HEK293 (cell line): ENCODE data around the gene DEDD2.

Source experiments
- CTCF ChIA-PET: fragments of 350-600 bp; formaldehyde crosslinking; extraction: SDS; loops from one replicate; lab custom pipeline; 2021; ENCODE audit warnings: antibody characterized with exemption; lab: Yijun Ruan, JAX
- POLR2A ChIA-PET: fragments of 300-600 bp; formaldehyde crosslinking; extraction: SDS; loops from one replicate; lab custom pipeline; 2020; ENCODE audit warnings: antibody characterized with exemption, inconsistent platforms; lab: Yijun Ruan, JAX
- H3K27ac ChIP-seq: fragments of 200-500 bp; sonication (Bioruptor generic); 2 replicates; pipeline ENCODE4 v1.5.1; 2014; ENCODE audit warnings: low read depth, low read length, control low read depth, inconsistent platforms; ENCODE audit errors: extremely low read depth
- H3K36me3 ChIP-seq, 2 experiments: fragments of 200-500 bp in 1 of 2; sonication (Bioruptor generic) in 1 of 2; 1 replicate in 1 of 2; 2 replicates in 1 of 2; pipeline ENCODE4 v1.5.1; 2014 to 2017; ENCODE audit warnings: inconsistent platforms in 2 of 2, low read length in 2 of 2; ENCODE audit not compliant: control insufficient read depth in 2 of 2, insufficient read depth in 1 of 2
- H3K4me1 ChIP-seq: fragments of 200-500 bp; sonication (Bioruptor generic); 2 replicates; pipeline ENCODE4 v1.5.1; 2014; ENCODE audit warnings: mild to moderate bottlenecking, low read length, inconsistent platforms; ENCODE audit not compliant: control insufficient read depth, insufficient read depth
- H3K4me3 ChIP-seq: 2 replicates; pipeline ENCODE4 v1.5.1; 2011; ENCODE audit warnings: low read depth, mild to moderate bottlenecking, control low read depth, low read length, moderate library complexity
- H3K9me3 ChIP-seq: fragments of 200-500 bp; sonication (Bioruptor generic); 2 replicates; pipeline ENCODE4 v1.5.1; 2014; ENCODE audit warnings: low read depth, low read length, inconsistent platforms; ENCODE audit not compliant: control insufficient read depth, insufficient read depth
- KLF8 ChIP-seq: fragments of 450-650 bp; formaldehyde crosslinking; IDR thresholded peaks from 2 replicates; pipeline ENCODE4 v1.5.1; 2016; ENCODE audit warnings: missing biosample characterization, missing genetic modification characterization
- SP2 ChIP-seq: fragments of 450-650 bp; formaldehyde crosslinking; IDR thresholded peaks from 2 replicates; pipeline ENCODE4 v1.5.1; 2016; ENCODE audit warnings: missing biosample characterization, missing genetic modification characterization
- SP7 ChIP-seq: fragments of 450-650 bp; formaldehyde crosslinking; IDR thresholded peaks from 2 replicates; pipeline ENCODE4 v1.5.1; 2016; ENCODE audit warnings: missing biosample characterization, missing genetic modification characterization
- ZBTB17 ChIP-seq: fragments of 450-650 bp; formaldehyde crosslinking; IDR thresholded peaks from 2 replicates; pipeline ENCODE4 v1.5.1; 2016; ENCODE audit warnings: missing biosample characterization, missing genetic modification characterization
- ZNF10 ChIP-seq: fragments of 450-650 bp; formaldehyde crosslinking; IDR thresholded peaks from 2 replicates; pipeline ENCODE4 v1.5.1; 2017; ENCODE audit warnings: missing biosample characterization, missing genetic modification characterization
- ZNF132 ChIP-seq: fragments of 450-650 bp; formaldehyde crosslinking; IDR thresholded peaks from 2 replicates; pipeline ENCODE4 v1.5.1; 2017; ENCODE audit warnings: missing biosample characterization, missing genetic modification characterization, borderline replicate concordance
- ZNF155 ChIP-seq: fragments of 450-650 bp; formaldehyde crosslinking; IDR thresholded peaks from 2 replicates; pipeline ENCODE4 v1.5.1; 2016; ENCODE audit warnings: missing biosample characterization, missing genetic modification characterization
- ZNF175 ChIP-seq: fragments of 450-650 bp; formaldehyde crosslinking; IDR thresholded peaks from 2 replicates; pipeline ENCODE4 v1.5.1; 2016; ENCODE audit warnings: missing biosample characterization, missing genetic modification characterization
- ZNF223 ChIP-seq: fragments of 450-650 bp; formaldehyde crosslinking; IDR thresholded peaks from 2 replicates; pipeline ENCODE4 v1.5.1; 2016; ENCODE audit warnings: missing biosample characterization, missing genetic modification characterization
- ZNF239 ChIP-seq: fragments of 450-650 bp; formaldehyde crosslinking; IDR thresholded peaks from 2 replicates; pipeline ENCODE4 v1.5.1; 2016; ENCODE audit warnings: missing biosample characterization, missing genetic modification characterization
- ZNF391 ChIP-seq: fragments of 450-650 bp; formaldehyde crosslinking; IDR thresholded peaks from 2 replicates; pipeline ENCODE4 v1.5.1; 2016; ENCODE audit warnings: low read depth, missing biosample characterization, missing genetic modification characterization, borderline replicate concordance
- ZNF48 ChIP-seq: fragments of 450-650 bp; formaldehyde crosslinking; IDR thresholded peaks from 2 replicates; pipeline ENCODE4 v1.5.1; 2016; ENCODE audit warnings: missing biosample characterization, missing genetic modification characterization
- ZNF510 ChIP-seq: fragments of 450-650 bp; formaldehyde crosslinking; IDR thresholded peaks from 2 replicates; pipeline ENCODE4 v1.5.1; 2018; ENCODE audit warnings: mild to moderate bottlenecking, missing genetic modification characterization, missing biosample characterization; ENCODE audit not compliant: insufficient replicate concordance
- ZNF548 ChIP-seq: fragments of 450-650 bp; formaldehyde crosslinking; IDR thresholded peaks from 2 replicates; pipeline ENCODE4 v1.5.1; 2016; ENCODE audit warnings: missing biosample characterization, missing genetic modification characterization
- ZNF610 ChIP-seq: fragments of 450-650 bp; formaldehyde crosslinking; IDR thresholded peaks from 2 replicates; pipeline ENCODE4 v1.5.1; 2016; ENCODE audit warnings: missing biosample characterization, missing genetic modification characterization, borderline replicate concordance
- ZNF658 ChIP-seq: fragments of 450-650 bp; formaldehyde crosslinking; IDR thresholded peaks from 2 replicates; pipeline ENCODE4; 2016; ENCODE audit warnings: missing biosample characterization, missing genetic modification characterization
- ZNF701 ChIP-seq: fragments of 450-650 bp; formaldehyde crosslinking; IDR thresholded peaks from 2 replicates; pipeline ENCODE4 v1.5.1; 2016; ENCODE audit warnings: missing biosample characterization, missing genetic modification characterization
- ZNF777 ChIP-seq: fragments of 450-650 bp; formaldehyde crosslinking; IDR thresholded peaks from 2 replicates; pipeline ENCODE4 v1.5.1; 2017; ENCODE audit warnings: missing biosample characterization, missing genetic modification characterization, borderline replicate concordance
- TF ChIP-seq, protein P1 (sequence below): fragments of 450-650 bp; formaldehyde crosslinking; conservative IDR thresholded peaks from 2 replicates; pipeline ENCODE4 v1.5.1; 2016; ENCODE audit warnings: low read depth, missing biosample characterization, missing genetic modification characterization
- TF ChIP-seq, protein P2 (sequence below): fragments of 450-650 bp; formaldehyde crosslinking; IDR thresholded peaks from 2 replicates; pipeline ENCODE4 v1.5.1; 2016; ENCODE audit warnings: missing biosample characterization, missing genetic modification characterization
- TF ChIP-seq, protein P3 (sequence below): sonication (generic); formaldehyde crosslinking; IDR thresholded peaks from 2 replicates; pipeline ENCODE4 v1.8.1; 2022; ENCODE audit warnings: mild to moderate bottlenecking, moderate library complexity, missing genetic modification reagents
- TF ChIP-seq, protein P4 (sequence below): fragments of 450-650 bp; formaldehyde crosslinking; IDR thresholded peaks from 2 replicates; pipeline ENCODE4 v1.5.1; 2017; ENCODE audit warnings: missing biosample characterization, missing genetic modification characterization
- TF ChIP-seq, protein P5 (sequence below): fragments of 450-650 bp; formaldehyde crosslinking; IDR thresholded peaks from 2 replicates; pipeline ENCODE4 v1.5.1; 2016; ENCODE audit warnings: missing biosample characterization, missing genetic modification characterization

The DEDD2 gene

DNA sequence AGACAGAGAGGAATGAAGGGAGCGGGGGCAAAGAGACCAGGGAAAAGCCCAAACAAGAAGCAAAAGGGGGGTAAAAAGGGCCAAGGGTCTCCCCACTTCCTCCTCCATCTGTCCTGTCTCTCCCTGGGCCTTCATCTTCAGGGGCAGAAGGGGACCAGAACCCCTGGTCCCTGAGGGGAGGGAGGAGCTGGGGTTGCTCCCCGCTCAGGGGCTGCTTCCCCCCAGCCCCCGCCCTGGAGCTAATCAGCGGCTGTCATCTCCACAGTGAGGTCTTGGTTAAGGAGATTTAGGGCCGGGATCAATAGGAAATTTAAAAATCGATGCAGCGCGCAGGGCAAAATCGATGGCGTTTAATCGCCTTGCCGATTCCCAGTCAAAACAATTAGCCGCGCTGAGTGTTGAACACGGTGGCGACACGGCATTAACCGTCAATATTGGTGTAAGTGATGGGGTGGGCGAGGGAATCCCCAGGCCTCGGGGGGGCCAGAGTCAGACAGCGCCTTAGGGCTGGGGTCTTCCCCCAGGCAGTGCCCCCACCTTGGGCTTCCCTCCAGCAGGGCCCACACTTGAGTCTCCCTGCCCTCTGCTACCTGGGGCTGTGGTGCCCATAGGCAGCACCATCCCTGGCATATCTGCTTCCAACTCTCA is 55.7 kb downstream of the DEDD2 start:
- TF ChIP-seq SP2 (no peak), ZNF175 (no peak), ZBTB17 (tag by site-specific recombination) (no peak), ZNF510 (no peak), ZNF777 (no peak), SP7 (tag by site-specific recombination) (no peak), ZNF701 (tag by site-specific recombination) (no peak), ZNF658 (no peak), KLF8 (tag by site-specific recombination) (no peak), ZNF239 (tag by site-specific recombination) (no peak), ZNF48 (tag by site-specific recombination) (no peak)
- TF ChIP-seq, protein P1, sequence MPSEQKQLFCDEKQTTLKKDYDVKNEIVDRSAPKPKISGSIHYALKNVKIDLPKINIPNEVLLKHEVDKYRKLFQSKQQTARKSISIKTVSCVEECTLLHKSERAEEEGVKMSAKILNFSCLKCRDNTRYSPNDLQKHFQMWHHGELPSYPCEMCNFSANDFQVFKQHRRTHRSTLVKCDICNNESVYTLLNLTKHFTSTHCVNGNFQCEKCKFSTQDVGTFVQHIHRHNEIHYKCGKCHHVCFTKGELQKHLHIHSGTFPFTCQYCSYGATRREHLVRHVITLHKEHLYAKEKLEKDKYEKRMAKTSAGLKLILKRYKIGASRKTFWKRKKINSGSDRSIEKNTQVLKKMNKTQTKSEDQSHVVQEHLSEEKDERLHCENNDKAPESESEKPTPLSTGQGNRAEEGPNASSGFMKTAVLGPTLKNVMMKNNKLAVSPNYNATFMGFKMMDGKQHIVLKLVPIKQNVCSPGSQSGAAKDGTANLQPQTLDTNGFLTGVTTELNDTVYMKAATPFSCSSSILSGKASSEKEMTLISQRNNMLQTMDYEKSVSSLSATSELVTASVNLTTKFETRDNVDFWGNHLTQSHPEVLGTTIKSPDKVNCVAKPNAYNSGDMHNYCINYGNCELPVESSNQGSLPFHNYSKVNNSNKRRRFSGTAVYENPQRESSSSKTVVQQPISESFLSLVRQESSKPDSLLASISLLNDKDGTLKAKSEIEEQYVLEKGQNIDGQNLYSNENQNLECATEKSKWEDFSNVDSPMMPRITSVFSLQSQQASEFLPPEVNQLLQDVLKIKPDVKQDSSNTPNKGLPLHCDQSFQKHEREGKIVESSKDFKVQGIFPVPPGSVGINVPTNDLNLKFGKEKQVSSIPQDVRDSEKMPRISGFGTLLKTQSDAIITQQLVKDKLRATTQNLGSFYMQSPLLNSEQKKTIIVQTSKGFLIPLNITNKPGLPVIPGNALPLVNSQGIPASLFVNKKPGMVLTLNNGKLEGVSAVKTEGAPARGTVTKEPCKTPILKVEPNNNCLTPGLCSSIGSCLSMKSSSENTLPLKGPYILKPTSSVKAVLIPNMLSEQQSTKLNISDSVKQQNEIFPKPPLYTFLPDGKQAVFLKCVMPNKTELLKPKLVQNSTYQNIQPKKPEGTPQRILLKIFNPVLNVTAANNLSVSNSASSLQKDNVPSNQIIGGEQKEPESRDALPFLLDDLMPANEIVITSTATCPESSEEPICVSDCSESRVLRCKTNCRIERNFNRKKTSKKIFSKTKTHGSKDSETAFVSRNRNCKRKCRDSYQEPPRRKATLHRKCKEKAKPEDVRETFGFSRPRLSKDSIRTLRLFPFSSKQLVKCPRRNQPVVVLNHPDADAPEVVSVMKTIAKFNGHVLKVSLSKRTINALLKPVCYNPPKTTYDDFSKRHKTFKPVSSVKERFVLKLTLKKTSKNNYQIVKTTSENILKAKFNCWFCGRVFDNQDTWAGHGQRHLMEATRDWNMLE: no peak
- TF ChIP-seq, protein P2, sequence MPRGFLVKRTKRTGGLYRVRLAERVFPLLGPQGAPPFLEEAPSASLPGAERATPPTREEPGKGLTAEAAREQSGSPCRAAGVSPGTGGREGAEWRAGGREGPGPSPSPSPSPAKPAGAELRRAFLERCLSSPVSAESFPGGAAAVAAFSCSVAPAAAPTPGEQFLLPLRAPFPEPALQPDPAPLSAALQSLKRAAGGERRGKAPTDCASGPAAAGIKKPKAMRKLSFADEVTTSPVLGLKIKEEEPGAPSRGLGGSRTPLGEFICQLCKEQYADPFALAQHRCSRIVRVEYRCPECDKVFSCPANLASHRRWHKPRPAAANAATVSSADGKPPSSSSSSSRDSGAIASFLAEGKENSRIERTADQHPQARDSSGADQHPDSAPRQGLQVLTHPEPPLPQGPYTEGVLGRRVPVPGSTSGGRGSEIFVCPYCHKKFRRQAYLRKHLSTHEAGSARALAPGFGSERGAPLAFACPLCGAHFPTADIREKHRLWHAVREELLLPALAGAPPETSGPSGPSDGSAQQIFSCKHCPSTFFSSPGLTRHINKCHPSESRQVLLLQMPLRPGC (tag by site-specific recombination): no peak
- TF ChIP-seq, protein P3, sequence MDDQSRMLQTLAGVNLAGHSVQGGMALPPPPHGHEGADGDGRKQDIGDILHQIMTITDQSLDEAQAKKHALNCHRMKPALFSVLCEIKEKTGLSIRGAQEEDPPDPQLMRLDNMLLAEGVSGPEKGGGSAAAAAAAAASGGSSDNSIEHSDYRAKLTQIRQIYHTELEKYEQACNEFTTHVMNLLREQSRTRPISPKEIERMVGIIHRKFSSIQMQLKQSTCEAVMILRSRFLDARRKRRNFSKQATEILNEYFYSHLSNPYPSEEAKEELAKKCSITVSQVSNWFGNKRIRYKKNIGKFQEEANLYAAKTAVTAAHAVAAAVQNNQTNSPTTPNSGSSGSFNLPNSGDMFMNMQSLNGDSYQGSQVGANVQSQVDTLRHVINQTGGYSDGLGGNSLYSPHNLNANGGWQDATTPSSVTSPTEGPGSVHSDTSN: no peak
- TF ChIP-seq, protein P4, sequence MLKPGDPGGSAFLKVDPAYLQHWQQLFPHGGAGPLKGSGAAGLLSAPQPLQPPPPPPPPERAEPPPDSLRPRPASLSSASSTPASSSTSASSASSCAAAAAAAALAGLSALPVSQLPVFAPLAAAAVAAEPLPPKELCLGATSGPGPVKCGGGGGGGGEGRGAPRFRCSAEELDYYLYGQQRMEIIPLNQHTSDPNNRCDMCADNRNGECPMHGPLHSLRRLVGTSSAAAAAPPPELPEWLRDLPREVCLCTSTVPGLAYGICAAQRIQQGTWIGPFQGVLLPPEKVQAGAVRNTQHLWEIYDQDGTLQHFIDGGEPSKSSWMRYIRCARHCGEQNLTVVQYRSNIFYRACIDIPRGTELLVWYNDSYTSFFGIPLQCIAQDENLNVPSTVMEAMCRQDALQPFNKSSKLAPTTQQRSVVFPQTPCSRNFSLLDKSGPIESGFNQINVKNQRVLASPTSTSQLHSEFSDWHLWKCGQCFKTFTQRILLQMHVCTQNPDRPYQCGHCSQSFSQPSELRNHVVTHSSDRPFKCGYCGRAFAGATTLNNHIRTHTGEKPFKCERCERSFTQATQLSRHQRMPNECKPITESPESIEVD (tag by site-specific recombination): no peak
- POLR2A ChIA-PET: no interaction called here
- Histone ChIP-seq H3K4me1 (no peaks in the 10 kb centered on the region), H3K4me3 (no peak overlapping the region), H3K36me3 (no peaks in the 10 kb centered on the region), H3K27ac (no peak overlapping the region), H3K9me3 (no peaks in the 10 kb centered on the region)
- CTCF ChIA-PET: interaction anchor here (0.6 to 0.7 kb wide), 2 partner anchors 23 to 225 kb away, joined by 3 to 5 read pairs; no protein-coding TSS in a partner anchor

DNA sequence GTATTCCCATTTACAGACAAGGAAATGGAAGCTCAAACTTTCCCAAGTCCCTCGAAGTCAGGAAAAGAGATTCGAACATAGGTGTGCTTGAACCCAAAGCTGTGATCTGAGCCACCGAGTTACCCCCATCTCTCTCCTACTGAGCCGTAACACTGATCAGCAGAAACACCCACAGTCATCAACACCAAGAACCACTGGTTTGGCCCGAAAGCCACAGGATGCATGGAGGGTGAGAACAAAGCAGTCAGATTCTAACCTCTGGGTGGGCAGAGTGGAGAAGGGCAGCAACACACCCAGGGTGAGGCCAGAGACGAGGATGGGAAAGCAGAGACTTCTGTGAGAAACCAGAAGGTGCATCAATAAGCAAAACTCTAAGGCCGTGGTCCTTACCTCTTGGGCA is 57.5 kb downstream of the DEDD2 start:
- POLR2A ChIA-PET: interaction anchor here (1.2 kb wide), 1 partner anchor 76 kb away, joined by 3 read pairs; no protein-coding TSS in a partner anchor
- Histone ChIP-seq H3K9me3 (no peaks in the 10 kb centered on the region), H3K36me3 (no peaks in the 10 kb centered on the region), H3K27ac (no peak overlapping the region), H3K4me1 (no peaks in the 10 kb centered on the region), H3K4me3 (no peak overlapping the region)
- CTCF ChIA-PET: interaction anchor here (0.8 to 2.1 kb wide), 5 partner anchors 17 to 287 kb away, joined by 3 to 8 read pairs (median 3); partner anchors contain the start of gene POU2F2
- TF ChIP-seq ZNF223 (tag by site-specific recombination) (no peak), ZNF132 (no peak), ZNF155 (tag by site-specific recombination) (no peak), ZNF548 (no peak), ZNF10 (tag by site-specific recombination) (no peak), ZNF610 (tag by site-specific recombination) (no peak), ZNF391 (no peak)
- TF ChIP-seq, protein P5, sequence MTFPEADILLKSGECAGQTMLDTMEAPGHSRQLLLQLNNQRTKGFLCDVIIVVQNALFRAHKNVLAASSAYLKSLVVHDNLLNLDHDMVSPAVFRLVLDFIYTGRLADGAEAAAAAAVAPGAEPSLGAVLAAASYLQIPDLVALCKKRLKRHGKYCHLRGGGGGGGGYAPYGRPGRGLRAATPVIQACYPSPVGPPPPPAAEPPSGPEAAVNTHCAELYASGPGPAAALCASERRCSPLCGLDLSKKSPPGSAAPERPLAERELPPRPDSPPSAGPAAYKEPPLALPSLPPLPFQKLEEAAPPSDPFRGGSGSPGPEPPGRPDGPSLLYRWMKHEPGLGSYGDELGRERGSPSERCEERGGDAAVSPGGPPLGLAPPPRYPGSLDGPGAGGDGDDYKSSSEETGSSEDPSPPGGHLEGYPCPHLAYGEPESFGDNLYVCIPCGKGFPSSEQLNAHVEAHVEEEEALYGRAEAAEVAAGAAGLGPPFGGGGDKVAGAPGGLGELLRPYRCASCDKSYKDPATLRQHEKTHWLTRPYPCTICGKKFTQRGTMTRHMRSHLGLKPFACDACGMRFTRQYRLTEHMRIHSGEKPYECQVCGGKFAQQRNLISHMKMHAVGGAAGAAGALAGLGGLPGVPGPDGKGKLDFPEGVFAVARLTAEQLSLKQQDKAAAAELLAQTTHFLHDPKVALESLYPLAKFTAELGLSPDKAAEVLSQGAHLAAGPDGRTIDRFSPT (tag by site-specific recombination): no peak
